RWPE1 (cell line): ENCODE measurements around the gene FGFR3.
A peak's percentile ranks its signal among the peaks of the same experiment; 100 is the strongest.

Experiments used
- CTCF ChIA-PET: fragments of 350-600 bp; sonication (Branson Sonifier 250); formaldehyde crosslinking; extraction: SDS; loops from one replicate; lab custom pipeline; 2021; lab: Yijun Ruan, JAX
- POLR2A ChIA-PET: fragments of 400-600 bp; formaldehyde crosslinking; extraction: SDS; loops from one replicate; lab custom pipeline; 2020; ENCODE audit warnings: antibody characterized with exemption; ENCODE audit not compliant: low non-redundant PET; lab: Yijun Ruan, JAX
- DNase-seq: peaks from one replicate; pipeline ENCODE4 v3.0.0; 2012; ENCODE audit warnings: low spot score
- H3K27ac ChIP-seq: fragments of 450-650 bp; 2 replicates; pipeline ENCODE4 v1.5.1; 2017
- TF ChIP-seq, protein P1 (sequence below): fragments of 450-650 bp; conservative IDR thresholded peaks from 2 replicates; pipeline ENCODE4 v1.5.1; 2017; ENCODE audit warnings: low read depth, mild to moderate bottlenecking

The FGFR3 gene

DNA sequence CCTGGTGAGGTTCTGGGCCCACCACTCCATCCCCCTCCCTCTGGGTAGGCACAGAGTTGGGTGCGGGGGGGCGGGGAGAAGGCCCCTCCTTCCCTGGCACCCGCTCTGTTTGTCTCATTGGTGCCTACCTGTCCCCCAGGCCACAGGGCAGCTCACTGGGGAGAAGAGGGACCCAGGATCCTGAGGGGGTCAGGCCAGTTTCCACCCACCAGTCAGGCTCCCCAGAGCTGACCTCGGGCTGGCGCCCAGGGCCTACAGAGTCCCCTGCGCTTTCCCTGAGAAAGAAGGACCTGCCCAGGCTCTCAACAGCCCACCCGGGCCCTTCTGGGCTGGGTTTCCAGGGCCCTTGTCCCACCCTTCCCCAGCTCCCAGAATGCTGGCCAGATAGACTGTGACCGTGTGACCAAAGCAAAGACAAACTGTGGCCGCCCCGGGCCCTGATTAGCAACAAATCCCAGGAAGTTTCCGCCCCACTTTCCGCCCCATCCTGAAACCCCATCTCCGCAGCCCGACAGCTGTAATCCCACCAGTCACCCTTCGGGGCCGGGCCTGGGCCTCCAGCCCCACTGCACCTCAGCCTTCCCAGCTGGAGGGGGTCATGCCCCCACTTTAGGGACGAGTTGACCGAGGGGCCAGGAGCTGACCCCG is 33.8 kb upstream of the FGFR3 start:
- ChIA-PET CTCF (interaction anchor here (0.7 kb wide), 1 partner anchor 11 kb away, joined by 3 read pairs; no protein-coding TSS in a partner anchor), POLR2A (no interaction called here)
- DNase-seq = no peak
- TF ChIP-seq, protein P1, sequence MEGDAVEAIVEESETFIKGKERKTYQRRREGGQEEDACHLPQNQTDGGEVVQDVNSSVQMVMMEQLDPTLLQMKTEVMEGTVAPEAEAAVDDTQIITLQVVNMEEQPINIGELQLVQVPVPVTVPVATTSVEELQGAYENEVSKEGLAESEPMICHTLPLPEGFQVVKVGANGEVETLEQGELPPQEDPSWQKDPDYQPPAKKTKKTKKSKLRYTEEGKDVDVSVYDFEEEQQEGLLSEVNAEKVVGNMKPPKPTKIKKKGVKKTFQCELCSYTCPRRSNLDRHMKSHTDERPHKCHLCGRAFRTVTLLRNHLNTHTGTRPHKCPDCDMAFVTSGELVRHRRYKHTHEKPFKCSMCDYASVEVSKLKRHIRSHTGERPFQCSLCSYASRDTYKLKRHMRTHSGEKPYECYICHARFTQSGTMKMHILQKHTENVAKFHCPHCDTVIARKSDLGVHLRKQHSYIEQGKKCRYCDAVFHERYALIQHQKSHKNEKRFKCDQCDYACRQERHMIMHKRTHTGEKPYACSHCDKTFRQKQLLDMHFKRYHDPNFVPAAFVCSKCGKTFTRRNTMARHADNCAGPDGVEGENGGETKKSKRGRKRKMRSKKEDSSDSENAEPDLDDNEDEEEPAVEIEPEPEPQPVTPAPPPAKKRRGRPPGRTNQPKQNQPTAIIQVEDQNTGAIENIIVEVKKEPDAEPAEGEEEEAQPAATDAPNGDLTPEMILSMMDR = no peak
- peak overlapping the region; percentile 95 for H3K27ac ChIP-seq

DNA sequence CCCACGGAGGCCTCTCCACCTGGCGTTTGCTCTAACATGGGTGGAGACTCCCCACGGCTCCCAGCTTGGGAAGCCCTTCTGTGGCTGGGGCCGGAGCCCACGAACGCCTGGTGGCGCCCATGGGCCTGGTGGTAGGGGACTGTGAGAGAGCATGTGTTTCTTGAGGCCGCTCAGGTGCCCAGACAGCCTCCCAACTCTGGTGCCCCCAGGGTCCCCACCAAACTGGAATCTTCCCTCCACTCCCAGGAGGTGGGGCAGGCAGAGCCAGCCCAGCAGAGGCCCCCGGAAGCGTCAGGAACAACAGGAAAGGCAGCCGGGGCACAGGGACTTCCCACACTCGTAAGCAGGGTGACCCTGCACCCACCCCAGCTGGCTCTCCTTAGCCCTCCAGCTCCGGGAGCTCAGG is 33.3 kb upstream of the FGFR3 start:
- H3K27ac ChIP-seq = peak overlapping the region; percentile 95
- DNase-seq = no peak
- CTCF ChIA-PET = interaction anchor here (0.7 kb wide), 2 partner anchors 12 to 34 kb away, joined by 3 to 4 read pairs; no protein-coding TSS in a partner anchor
- TF ChIP-seq, protein P1 = no peak
- POLR2A ChIA-PET = no interaction called here

DNA sequence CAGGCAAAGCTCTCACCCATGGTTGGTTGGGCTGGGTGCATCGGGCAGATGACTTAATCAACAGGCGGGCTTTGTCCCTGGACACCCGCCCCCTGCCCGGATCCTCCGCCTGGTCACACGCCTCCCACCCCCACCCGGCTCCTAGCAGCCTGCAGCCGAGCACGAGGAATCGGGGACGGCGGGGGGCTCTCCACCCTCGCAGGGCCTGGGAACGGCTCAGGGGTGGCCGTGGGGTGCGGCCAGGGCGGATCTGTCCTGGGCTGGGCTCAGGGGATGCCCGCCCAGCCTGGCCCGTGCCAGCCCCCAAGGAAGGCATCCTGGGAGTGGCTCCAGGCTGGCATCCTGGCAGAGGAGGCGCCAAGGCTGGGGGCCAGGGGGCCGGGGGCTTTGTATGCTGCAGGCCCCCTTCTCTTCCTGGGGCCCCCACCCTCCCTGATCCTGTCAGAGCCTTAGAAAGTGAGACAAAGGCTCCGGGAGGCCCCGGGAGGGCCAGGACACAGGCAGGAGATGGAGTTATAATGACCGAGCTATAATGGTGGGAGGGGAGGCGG is 32.5 kb upstream of the FGFR3 start:
- CTCF ChIA-PET = interaction anchor here (0.7 kb wide), 2 partner anchors 33 to 50 kb away, joined by 3 to 4 read pairs; no protein-coding TSS in a partner anchor

GRCh38 chr4:1761130-1761689 is 31.9 kb upstream of the FGFR3 start:
- H3K27ac ChIP-seq = peak overlapping the region; percentile 95
- POLR2A ChIA-PET = no interaction called here
- no peak for DNase-seq
- CTCF ChIA-PET = interaction anchor here (0.6 to 0.7 kb wide), 3 partner anchors 12 to 49 kb away, joined by 3 read pairs; no protein-coding TSS in a partner anchor
- TF ChIP-seq, protein P1 = no peak

More for the DNA sequence above, 32.5 kb upstream of the FGFR3 start:
- TF ChIP-seq, protein P1 = no peak
- POLR2A ChIA-PET = no interaction called here
- peak overlapping the region; percentile 95 for H3K27ac ChIP-seq
- DNase-seq = no peak

- H3K27ac ChIP-seq = peak overlapping the region; percentile 81
- ChIA-PET CTCF (no interaction called here), POLR2A (no interaction called here)
Measured at GRCh38 chr4:1762264-1763010, 30.7 kb upstream of the FGFR3 start.

More at GRCh38 chr4:1762264-1763010, 30.7 kb upstream of the FGFR3 start:
- TF ChIP-seq, protein P1 = no peak
- no peak for DNase-seq
